ENCODE measurements around the gene BCL11B. TPM values are rescaled to one million over a fixed set of nuclear protein-coding genes. Genes with fewer than 3 reads are reported as not detected.

BCL11B gene
- total RNA-seq, 1 donor from 2014 or later: 0.43 TPM

- DNase-seq (ENCODE audit: low spot score) (no peak), ATAC-seq (peak; percentile 13)
These were observed 15.4 kb upstream of the BCL11B start for GRCh38 chr14:99287269-99287942.

- no peak for DNase-seq (ENCODE audit: low spot score)
- no peak for ATAC-seq
These were observed 14.8 kb upstream of the BCL11B start for GRCh38 chr14:99286761-99287160.

- DNase-seq (ENCODE audit: low spot score) (no peak), ATAC-seq (no peak)
These were observed 12.4 kb upstream of the BCL11B start for GRCh38 chr14:99284254-99285004.

GRCh38 chr14:99282261-99283050, 10.5 kb upstream of the BCL11B start:
- ATAC-seq (no peak), DNase-seq (ENCODE audit: low spot score) (no peak)

GRCh38 chr14:99281396-99281795, 9.4 kb upstream of the BCL11B start:
- DNase-seq (ENCODE audit: low spot score) (no peak), ATAC-seq (no peak)

GRCh38 chr14:99280852-99281251, 8.9 kb upstream of the BCL11B start:
- no peak for DNase-seq (ENCODE audit: low spot score)

GRCh38 chr14:99280066-99280731, 8.2 kb upstream of the BCL11B start:
- ATAC-seq: no peak
- no peak for DNase-seq (ENCODE audit: low spot score)

More at GRCh38 chr14:99280852-99281251, 8.9 kb upstream of the BCL11B start:
- no peak for ATAC-seq

- no peak for ATAC-seq
- no peak for DNase-seq (ENCODE audit: low spot score)
These were observed 6.8 kb upstream of the BCL11B start for GRCh38 chr14:99278836-99279235.

- ATAC-seq (no peak), DNase-seq (ENCODE audit: low spot score) (no peak)
These were observed 5.5 kb upstream of the BCL11B start for GRCh38 chr14:99277530-99277929.

- DNase-seq (ENCODE audit: low spot score): no peak
- ATAC-seq: no peak
These were observed 4.5 kb upstream of the BCL11B start for GRCh38 chr14:99276482-99276881.

GRCh38 chr14:99275222-99275584, 3.2 kb upstream of the BCL11B start:
- no peak for ATAC-seq
- DNase-seq (ENCODE audit: low spot score): no peak

GRCh38 chr14:99274346-99275221, 2.6 kb upstream of the BCL11B start:
- no peak for DNase-seq (ENCODE audit: low spot score)
- ATAC-seq: peak; percentile 79

- ATAC-seq (no peak), DNase-seq (ENCODE audit: low spot score) (no peak)
These were observed 1.9 kb upstream of the BCL11B start for GRCh38 chr14:99273766-99274345.

- ATAC-seq (no peak), DNase-seq (ENCODE audit: low spot score) (no peak)
These were observed 1.1 kb upstream of the BCL11B start for GRCh38 chr14:99272899-99273765.

GRCh38 chr14:99272632-99272898, 568 bp upstream of the BCL11B start:
- ATAC-seq (no peak), DNase-seq (ENCODE audit: low spot score) (no peak)

GRCh38 chr14:99271221-99271941, 616 bp downstream of the BCL11B start:
- DNase-seq (ENCODE audit: low spot score) (no peak), ATAC-seq (no peak)

GRCh38 chr14:99270458-99271220, 1.4 kb downstream of the BCL11B start:
- no peak for ATAC-seq
- no peak for DNase-seq (ENCODE audit: low spot score)

Measured in left lobe of liver (tissue), 2 donors.